HG02678 (cell line): Measurements from ENCODE around the gene CAMK2A.

Source experiments
- ATAC-seq: cut with Tn5 transposase; IDR thresholded peaks from one replicate; pipeline ENCODE4 v1.9.1; 2021; ENCODE audit warnings: mild to moderate bottlenecking, moderate library complexity; ENCODE audit not compliant: unreplicated experiment

Gene CAMK2A

DNA sequence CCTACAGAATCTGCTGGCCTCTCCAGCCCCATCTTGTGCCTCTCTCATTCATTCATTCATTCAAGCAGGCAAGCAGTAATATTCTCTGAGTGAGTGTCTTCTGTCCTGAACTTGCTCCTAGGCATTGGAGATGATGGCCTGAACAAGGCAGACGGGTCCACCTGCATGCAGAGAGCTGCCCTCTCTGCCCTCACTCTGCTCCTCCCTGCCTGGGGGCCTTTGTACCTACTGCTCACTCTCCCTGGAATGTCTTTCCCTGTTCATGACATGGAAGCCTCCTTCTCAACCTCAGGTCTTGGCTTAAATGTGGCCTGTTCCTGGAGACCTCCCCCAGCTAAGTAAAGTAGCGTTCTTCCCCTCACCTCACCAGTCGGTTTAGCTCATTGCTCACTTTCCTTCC, 116.4 kb downstream of the CAMK2A start:
- no peak for ATAC-seq

DNA sequence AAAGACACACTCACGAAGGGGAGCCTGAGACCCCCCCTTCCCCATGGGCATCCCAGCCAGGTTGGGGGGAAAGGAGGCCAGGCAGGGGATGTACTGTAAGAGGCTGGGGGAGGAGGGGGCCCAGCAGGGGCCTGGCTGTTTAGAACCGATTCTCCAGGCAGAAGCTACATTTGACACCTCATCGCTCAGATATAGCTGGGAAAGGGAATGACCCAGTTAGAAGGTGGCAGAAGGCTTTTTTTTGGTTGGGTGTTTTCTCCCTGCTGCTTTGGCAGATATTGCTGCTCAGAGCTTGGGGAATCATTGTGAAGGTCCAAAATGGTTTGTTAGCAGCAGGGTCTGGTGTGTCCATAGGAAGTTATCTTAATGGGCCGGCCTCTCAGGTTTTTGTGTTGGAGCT, 117.0 kb downstream of the CAMK2A start:
- no peak for ATAC-seq

DNA sequence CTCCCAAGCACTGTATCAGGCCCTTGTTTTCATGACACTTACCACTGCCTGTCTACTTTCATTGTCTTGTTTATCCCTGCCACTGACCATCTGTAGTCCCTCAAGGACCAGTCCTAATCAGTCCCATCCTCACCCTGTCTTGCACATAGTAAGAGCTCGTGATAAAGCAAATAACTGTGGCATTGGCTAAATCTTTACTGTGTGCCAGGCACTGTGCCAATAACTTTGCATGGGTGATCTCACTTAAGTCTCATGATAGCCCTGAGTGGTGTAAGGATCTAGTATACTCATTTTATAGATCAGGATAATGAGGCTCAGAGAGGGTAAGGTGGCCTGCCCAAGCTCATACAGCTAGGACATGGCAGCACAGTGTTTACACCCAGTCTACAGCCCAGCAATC, 117.4 kb downstream of the CAMK2A start:
- no peak for ATAC-seq
